GM21515 (cell line): ENCODE measurements around the gene SMKR1.
"Not testable (repeated sequence)": the region's sequence is repeated elsewhere in the genome, so short reads cannot be mapped to it uniquely, and the experiment has no call there.

ENCODE experiments used
- ATAC-seq: cut with Tn5 transposase; IDR thresholded peaks from one replicate; pipeline ENCODE4 v1.9.1; 2021; ENCODE audit not compliant: unreplicated experiment

SMKR1 gene

DNA sequence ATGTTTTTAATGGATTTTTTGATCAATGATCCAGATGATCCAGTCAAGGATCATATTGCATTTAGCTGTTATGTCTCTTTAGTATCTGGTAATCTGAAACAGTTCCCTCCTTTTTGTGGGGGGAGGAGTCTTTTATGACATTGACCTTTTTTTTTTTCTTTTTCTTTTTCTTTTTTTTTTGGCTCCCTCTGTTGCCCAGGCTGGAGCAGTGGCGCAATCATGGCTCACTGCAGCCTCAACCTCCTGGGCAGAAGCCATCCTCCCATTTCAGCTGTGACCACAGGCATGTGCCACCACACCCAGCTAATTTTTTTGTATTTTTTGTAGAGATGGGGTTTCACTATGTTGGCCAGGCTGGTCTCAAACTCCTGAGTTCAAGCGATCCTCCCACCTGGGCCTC lies 22.1 kb downstream of the SMKR1 start:
- not testable (repeated sequence) for ATAC-seq

- ATAC-seq: no peak
Measured at GRCh38 chr7:129525225-129525862, 23.0 kb downstream of the SMKR1 start.

DNA sequence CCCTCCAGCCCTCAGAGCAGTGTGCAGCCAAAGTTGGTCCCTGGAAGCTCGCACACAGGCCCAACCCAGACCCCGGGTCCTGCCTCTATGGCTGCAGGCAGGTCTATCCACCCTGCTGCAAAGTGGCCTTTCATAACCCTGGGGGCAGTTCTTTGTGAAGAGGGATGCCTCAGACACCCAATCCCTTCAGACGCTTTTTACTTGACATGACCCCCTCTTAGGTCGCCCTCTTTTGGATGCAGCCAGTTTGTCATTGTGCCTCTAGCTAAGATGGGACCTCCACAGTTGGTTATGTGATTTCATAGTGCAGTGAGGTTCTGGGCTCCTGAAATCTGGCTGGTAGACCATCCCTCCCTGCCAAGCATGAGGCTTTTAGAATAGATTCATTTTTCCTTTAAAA lies 27.3 kb downstream of the SMKR1 start:
- ATAC-seq: no peak

DNA sequence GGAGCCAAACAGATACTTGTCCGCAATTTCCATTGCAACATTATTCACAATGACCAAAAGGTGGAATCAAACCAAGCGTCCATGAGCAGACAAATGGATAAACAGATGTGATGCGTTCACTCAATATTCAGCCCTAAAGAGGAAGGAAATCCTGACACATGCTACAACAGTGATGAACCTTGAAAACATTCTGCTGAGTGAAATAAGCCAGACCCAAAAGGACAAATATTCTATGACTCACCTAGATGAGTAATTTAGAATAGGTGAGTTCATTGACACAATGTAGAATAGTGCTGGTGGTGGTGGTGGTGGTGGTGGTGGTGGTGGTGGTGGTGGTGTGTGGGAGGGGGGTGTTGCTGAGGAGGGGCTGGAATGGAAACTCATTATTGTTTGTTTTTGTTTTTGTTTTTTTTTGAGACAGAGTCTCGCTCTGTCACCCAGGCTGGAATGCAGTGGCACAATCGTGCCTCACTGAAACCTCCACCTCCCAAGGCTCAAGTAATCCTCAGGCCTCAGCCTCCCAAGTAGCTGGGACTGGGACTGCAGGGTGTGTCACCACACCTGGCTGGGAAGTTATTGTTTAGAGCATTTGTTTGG lies 28.6 kb downstream of the SMKR1 start:
- ATAC-seq: no peak

DNA sequence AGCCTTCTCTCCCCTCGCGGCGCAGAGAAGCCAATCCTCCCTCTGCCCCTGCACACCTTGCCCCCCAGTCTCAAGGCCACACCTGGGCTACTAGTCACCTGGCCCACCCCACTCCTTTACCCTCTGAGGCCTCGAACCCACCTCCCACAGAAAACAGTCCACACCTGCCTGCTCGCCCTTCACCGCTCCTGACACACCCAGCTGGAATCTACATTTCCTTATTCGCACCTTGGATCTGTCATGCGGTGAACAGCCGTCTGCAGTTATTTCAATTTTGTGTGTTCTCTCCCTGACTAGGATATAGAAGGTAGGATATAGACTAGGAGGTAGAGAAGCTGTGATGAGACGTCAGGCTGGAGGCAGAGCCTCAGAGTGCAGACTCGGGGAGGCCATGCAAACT lies 29.4 kb downstream of the SMKR1 start:
- no peak for ATAC-seq

GRCh38 chr7:129532375-129532774 lies 30.0 kb downstream of the SMKR1 start:
- ATAC-seq: no peak

DNA sequence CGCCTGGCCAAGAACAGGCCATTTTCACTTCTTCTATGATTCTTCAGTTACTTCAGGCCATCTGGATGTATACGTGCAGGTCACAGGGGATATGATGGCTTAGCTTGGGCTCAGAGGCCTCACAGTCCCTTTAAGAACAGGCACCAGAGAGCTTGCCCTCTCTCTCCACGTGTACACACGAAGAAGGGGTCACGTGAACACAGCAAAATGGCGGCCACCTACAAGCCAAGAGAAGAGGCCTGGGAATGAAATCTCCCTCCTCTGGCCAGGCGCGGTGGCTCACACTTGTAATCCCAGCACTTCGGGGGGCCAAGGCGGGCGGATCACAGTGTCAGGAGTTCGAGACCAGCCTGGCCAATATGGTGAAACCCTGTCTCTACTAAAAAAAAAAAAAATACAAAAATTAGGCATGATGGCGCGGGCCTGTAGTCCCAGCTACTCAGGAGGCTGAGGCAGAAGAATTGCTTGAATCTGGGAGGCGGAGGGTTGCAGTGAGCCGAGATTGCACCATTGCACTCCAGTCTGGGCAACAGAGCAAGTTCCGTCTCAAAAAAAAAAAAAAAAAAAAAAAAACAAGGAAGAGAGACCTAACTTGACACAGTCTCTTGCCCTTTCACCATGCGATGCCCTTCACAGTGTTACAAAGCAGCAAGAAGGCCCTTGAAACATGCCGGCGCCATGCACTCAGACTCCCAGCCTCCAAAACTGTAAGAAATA lies 32.4 kb downstream of the SMKR1 start:
- not testable (repeated sequence) for ATAC-seq

- no peak for ATAC-seq
Measured at GRCh38 chr7:129535896-129536295, 33.6 kb downstream of the SMKR1 start.

GRCh38 chr7:129536323-129536722 lies 34.0 kb downstream of the SMKR1 start:
- ATAC-seq: no peak

- ATAC-seq: no peak
Measured at GRCh38 chr7:129538790-129539189, 36.5 kb downstream of the SMKR1 start.

- ATAC-seq: no peak
Measured at GRCh38 chr7:129540340-129540739, 38.0 kb downstream of the SMKR1 start.

- no peak for ATAC-seq
Measured at GRCh38 chr7:129544700-129545099, 42.4 kb downstream of the SMKR1 start.

DNA sequence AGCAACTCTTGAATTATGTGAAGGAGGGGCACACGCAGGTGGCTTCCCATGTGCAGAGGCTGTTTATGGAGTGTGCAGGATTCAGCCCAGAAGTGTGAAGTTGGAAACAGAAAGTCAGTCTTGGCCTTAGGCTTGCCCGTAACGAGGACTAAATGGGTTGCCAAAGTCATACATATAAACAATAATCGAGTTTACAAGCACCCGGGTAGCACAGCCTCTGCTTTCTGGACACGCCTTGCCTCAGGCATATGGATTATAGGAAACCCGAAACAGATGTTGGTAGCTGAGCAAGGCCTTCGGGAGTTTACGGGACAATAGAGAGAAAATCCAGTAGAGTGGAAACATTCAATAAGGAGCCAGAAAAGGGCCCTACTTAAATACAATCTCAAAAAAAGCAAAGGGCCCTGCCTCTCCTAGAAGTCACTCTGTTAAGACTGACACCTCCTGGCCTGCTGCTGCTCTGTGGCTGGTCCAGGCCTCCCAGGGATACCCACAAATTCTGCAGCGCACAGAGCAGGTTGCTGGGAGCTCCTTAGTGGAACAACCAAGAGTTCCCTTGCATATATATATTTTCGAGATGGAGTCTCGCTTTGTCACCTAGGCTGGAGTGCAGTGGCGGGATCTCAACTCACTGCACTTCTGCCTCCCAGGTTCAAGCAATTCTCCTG lies 48.5 kb downstream of the SMKR1 start:
- no peak for ATAC-seq

GRCh38 chr7:129553899-129554461 lies 51.6 kb downstream of the SMKR1 start:
- ATAC-seq: no peak

DNA sequence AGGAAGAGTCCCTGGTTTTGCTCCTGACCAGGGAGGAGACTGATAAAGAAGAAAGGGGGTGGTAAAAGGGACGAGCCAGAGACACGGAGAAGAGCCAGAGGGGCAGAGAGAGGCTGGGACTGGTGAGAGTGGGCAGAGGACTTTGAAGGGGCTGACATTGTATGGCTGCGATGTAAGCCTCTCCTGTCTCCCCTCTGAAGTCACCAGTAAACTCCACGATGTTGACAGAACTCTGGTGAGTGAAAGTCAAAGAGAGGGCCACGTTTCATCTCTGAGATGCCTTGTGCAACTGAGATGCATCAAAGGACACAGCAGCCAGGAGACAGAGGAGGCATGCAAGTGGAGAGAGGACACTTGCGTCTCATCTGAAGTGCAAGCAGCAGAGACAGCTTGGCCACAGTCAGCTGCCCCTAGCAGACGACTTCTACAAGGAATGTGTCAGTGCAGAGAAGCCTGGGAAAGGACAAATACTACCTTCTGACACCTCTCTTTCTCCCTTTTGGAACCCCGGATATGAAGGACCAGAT lies 54.3 kb downstream of the SMKR1 start:
- no peak for ATAC-seq

- ATAC-seq: no peak
Measured at GRCh38 chr7:129557686-129558481, 55.6 kb downstream of the SMKR1 start.

DNA sequence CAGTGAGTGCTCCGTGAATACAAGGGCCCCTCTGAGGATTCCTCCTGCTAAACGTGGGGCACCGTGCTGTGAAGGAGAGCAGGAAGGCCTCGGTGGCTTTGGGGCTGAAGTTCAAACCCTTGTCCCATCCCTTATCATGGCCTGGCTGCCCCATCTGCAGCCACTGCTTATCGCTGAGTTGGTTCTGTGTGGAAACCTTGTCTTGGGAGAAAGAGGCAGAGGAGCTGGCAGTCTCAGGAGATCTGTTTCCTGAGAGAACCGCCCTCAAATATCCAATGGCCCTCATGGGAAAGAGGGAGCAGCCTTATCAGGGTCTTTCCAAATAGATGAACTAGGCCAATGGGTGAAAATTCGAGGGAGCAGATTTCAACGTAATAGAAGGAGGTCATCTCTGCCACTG lies 57.2 kb downstream of the SMKR1 start:
- no peak for ATAC-seq

GRCh38 chr7:129560831-129561230 lies 58.5 kb downstream of the SMKR1 start:
- no peak for ATAC-seq

DNA sequence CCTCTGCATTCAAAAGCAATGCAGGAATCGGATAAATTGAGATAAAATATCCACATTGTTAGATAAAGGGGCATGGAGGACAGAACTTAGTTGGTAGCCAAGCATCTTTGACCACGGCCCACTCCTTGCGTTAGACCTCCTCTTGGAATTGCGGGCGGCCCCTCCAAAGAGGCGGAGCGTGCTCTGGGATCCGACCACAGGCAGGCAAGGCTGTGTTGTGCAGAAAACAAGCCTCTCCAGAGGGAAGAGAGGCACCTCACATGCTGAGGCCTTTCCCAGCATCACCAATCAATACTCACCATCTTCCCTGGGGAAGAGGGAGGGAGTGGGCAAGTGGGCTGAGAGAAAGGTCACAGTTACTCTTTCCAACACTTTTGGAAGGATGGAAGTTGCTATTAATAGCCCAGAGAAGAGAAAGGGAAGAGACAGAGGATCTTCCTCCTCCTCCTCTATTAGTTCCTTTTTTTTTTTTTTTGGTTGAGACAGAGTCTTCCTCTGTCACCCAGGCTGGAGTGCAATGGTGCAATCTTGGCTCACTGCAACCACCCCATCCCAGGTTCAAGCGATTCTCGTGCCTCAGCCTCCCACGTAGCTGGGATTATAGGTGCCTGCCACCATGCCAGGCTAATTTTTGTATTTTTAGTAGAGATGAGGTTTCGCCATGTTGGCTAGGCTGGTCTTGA lies 59.5 kb downstream of the SMKR1 start:
- no peak for ATAC-seq
